HPDE6-E6E7 (cell line): ENCODE results near the gene SCGN.
"Not testable (repeated sequence)": the region's sequence is repeated elsewhere in the genome, so short reads cannot be mapped to it uniquely, and the experiment has no call there.

Source experiments
- DNase-seq: peaks from one replicate; pipeline ENCODE4 v3.0.0; 2011; ENCODE audit warnings: missing footprints; ENCODE audit errors: extremely low spot score

Gene SCGN

GRCh38 chr6:25727028-25727427, 75.0 kb downstream of the SCGN start:
- no peak for DNase-seq

GRCh38 chr6:25730907-25731306, 78.9 kb downstream of the SCGN start:
- DNase-seq = no peak

GRCh38 chr6:25731721-25732120, 79.7 kb downstream of the SCGN start:
- no peak for DNase-seq

GRCh38 chr6:25732468-25733198, 80.6 kb downstream of the SCGN start:
- no peak for DNase-seq

GRCh38 chr6:25735261-25735660, 83.2 kb downstream of the SCGN start:
- DNase-seq = no peak

GRCh38 chr6:25743868-25744267, 91.9 kb downstream of the SCGN start:
- DNase-seq = no peak

GRCh38 chr6:25745836-25746235, 93.8 kb downstream of the SCGN start:
- no peak for DNase-seq

- no peak for DNase-seq
These were observed 95.0 kb downstream of the SCGN start for GRCh38 chr6:25746968-25747367.

GRCh38 chr6:25747477-25747876, 95.5 kb downstream of the SCGN start:
- no peak for DNase-seq

GRCh38 chr6:25748049-25748448, 96.0 kb downstream of the SCGN start:
- DNase-seq = no peak

- DNase-seq = not testable (repeated sequence)
These were observed 96.8 kb downstream of the SCGN start for GRCh38 chr6:25748601-25749517.

GRCh38 chr6:25749837-25750236, 97.8 kb downstream of the SCGN start:
- DNase-seq = no peak

GRCh38 chr6:25750906-25751305, 98.9 kb downstream of the SCGN start:
- DNase-seq = no peak
